ENCODE results near the gene CCK. TPM values are rescaled to one million over a fixed set of nuclear protein-coding genes. Genes with fewer than 3 reads are reported as not detected.

CCK gene
- total RNA-seq, 2 donors from 2014 or later: not detected

GRCh38 chr3:42229266-42229941, 36.6 kb downstream of the CCK start:
- ATAC-seq (replicated peaks in 1 of 2) (no peak), DNase-seq (no peak)
- H3K4me1 Mint-ChIP-seq (ENCODE audit: low read depth): no peaks in the 10 kb centered on the region
- H3K36me3 Mint-ChIP-seq (ENCODE audit: insufficient read depth in 2 of 2): peaks cover 0 to 2% of the 10 kb centered on the region in 2 donors
- no peak overlapping the region for H3K4me3 Mint-ChIP-seq
- peaks cover 6% of the 10 kb centered on the region for H3K27me3 Mint-ChIP-seq (ENCODE audit: low read depth)
- no peak overlapping the region for H3K27ac Mint-ChIP-seq
- H3K9me3 Mint-ChIP-seq: no peaks in the 10 kb centered on the region

- DNase-seq (no peak), ATAC-seq (replicated peaks in 1 of 2) (no peak)
- peaks cover 0 to 2% of the 10 kb centered on the region in 2 donors for H3K36me3 Mint-ChIP-seq (ENCODE audit: insufficient read depth in 2 of 2)
- H3K9me3 Mint-ChIP-seq: no peaks in the 10 kb centered on the region
- H3K4me1 Mint-ChIP-seq (ENCODE audit: low read depth): no peaks in the 10 kb centered on the region
- H3K4me3 Mint-ChIP-seq: no peak overlapping the region
- H3K27ac Mint-ChIP-seq: no peak overlapping the region
- peaks cover under 1% of the 10 kb centered on the region for H3K27me3 Mint-ChIP-seq (ENCODE audit: low read depth)
Observed at GRCh38 chr3:42228796-42229195, 37.2 kb downstream of the CCK start.

- peaks cover 0 to 2% of the 10 kb centered on the region in 2 donors for H3K36me3 Mint-ChIP-seq (ENCODE audit: insufficient read depth in 2 of 2)
- H3K4me1 Mint-ChIP-seq (ENCODE audit: low read depth): no peaks in the 10 kb centered on the region
- no peak for DNase-seq
- H3K9me3 Mint-ChIP-seq: no peaks in the 10 kb centered on the region
- no peak overlapping the region for H3K4me3 Mint-ChIP-seq
- no peak for ATAC-seq (replicated peaks in 1 of 2)
- H3K27me3 Mint-ChIP-seq (ENCODE audit: low read depth): no peaks in the 10 kb centered on the region
- H3K27ac Mint-ChIP-seq: no peak overlapping the region
Observed at GRCh38 chr3:42226470-42227425, 39.2 kb downstream of the CCK start.

GRCh38 chr3:42225486-42226363, 40.3 kb downstream of the CCK start:
- Mint-ChIP-seq H3K27ac (no peak overlapping the region), H3K4me1 (ENCODE audit: low read depth) (no peaks in the 10 kb centered on the region), H3K36me3 (ENCODE audit: insufficient read depth in 2 of 2) (peaks cover 0 to 2% of the 10 kb centered on the region in 2 donors), H3K9me3 (no peaks in the 10 kb centered on the region), H3K27me3 (ENCODE audit: low read depth) (no peaks in the 10 kb centered on the region), H3K4me3 (no peak overlapping the region)
- no peak for DNase-seq
- ATAC-seq (replicated peaks in 1 of 2): no peak

GRCh38 chr3:42224658-42225421, 41.1 kb downstream of the CCK start:
- H3K27me3 Mint-ChIP-seq (ENCODE audit: low read depth): no peaks in the 10 kb centered on the region
- no peak for DNase-seq
- H3K27ac Mint-ChIP-seq: no peak overlapping the region
- no peaks in the 10 kb centered on the region for H3K9me3 Mint-ChIP-seq
- H3K4me1 Mint-ChIP-seq (ENCODE audit: low read depth): no peaks in the 10 kb centered on the region
- no peak for ATAC-seq (replicated peaks in 1 of 2)
- peaks cover 0 to 2% of the 10 kb centered on the region in 2 donors for H3K36me3 Mint-ChIP-seq (ENCODE audit: insufficient read depth in 2 of 2)
- no peak overlapping the region for H3K4me3 Mint-ChIP-seq

GRCh38 chr3:42224178-42224577, 41.8 kb downstream of the CCK start:
- DNase-seq (no peak), ATAC-seq (replicated peaks in 1 of 2) (no peak)
- Mint-ChIP-seq H3K4me3 (no peak overlapping the region), H3K4me1 (ENCODE audit: low read depth) (no peaks in the 10 kb centered on the region), H3K36me3 (ENCODE audit: insufficient read depth in 2 of 2) (peaks cover 0 to 2% of the 10 kb centered on the region in 2 donors), H3K9me3 (no peaks in the 10 kb centered on the region), H3K27me3 (ENCODE audit: low read depth) (no peaks in the 10 kb centered on the region), H3K27ac (no peak overlapping the region)

GRCh38 chr3:42222942-42223693, 42.9 kb downstream of the CCK start:
- no peak overlapping the region for H3K4me3 Mint-ChIP-seq
- H3K27ac Mint-ChIP-seq: no peak overlapping the region
- H3K4me1 Mint-ChIP-seq (ENCODE audit: low read depth): no peaks in the 10 kb centered on the region
- H3K36me3 Mint-ChIP-seq (ENCODE audit: insufficient read depth in 2 of 2): peaks cover 0 to 2% of the 10 kb centered on the region in 2 donors
- DNase-seq (no peak), ATAC-seq (replicated peaks in 1 of 2) (no peak)
- H3K9me3 Mint-ChIP-seq: no peaks in the 10 kb centered on the region
- H3K27me3 Mint-ChIP-seq (ENCODE audit: low read depth): no peaks in the 10 kb centered on the region

- no peaks in the 10 kb centered on the region for H3K36me3 Mint-ChIP-seq (ENCODE audit: insufficient read depth in 2 of 2)
- DNase-seq: no peak
- no peak for ATAC-seq (replicated peaks in 1 of 2)
- H3K4me1 Mint-ChIP-seq (ENCODE audit: low read depth): peaks cover 25% of the 10 kb centered on the region
- no peak overlapping the region for H3K4me3 Mint-ChIP-seq
- H3K9me3 Mint-ChIP-seq: no peaks in the 10 kb centered on the region
- H3K27ac Mint-ChIP-seq: no peak overlapping the region
- H3K27me3 Mint-ChIP-seq (ENCODE audit: low read depth): no peaks in the 10 kb centered on the region
Observed at GRCh38 chr3:42220436-42221121, 45.4 kb downstream of the CCK start.

- ATAC-seq (replicated peaks in 1 of 2) (peak; percentile 32 to 46), DNase-seq (no peak)
- Mint-ChIP-seq H3K9me3 (no peaks in the 10 kb centered on the region), H3K27ac (peak overlapping the region; percentile 75), H3K4me1 (ENCODE audit: low read depth) (peaks cover 53% of the 10 kb centered on the region), H3K27me3 (ENCODE audit: low read depth) (no peaks in the 10 kb centered on the region), H3K36me3 (ENCODE audit: insufficient read depth in 2 of 2) (no peaks in the 10 kb centered on the region), H3K4me3 (peak overlapping the region; percentile 61 to 73)
Observed at GRCh38 chr3:42216931-42217333, 49.1 kb downstream of the CCK start.

GRCh38 chr3:42216302-42216701, 49.7 kb downstream of the CCK start:
- DNase-seq: no peak
- peak overlapping the region; percentile 61 to 73 for H3K4me3 Mint-ChIP-seq
- H3K9me3 Mint-ChIP-seq: no peaks in the 10 kb centered on the region
- peak overlapping the region; percentile 87 for H3K27ac Mint-ChIP-seq
- peak; percentile 69 to 85 for ATAC-seq (replicated peaks in 1 of 2)
- H3K36me3 Mint-ChIP-seq (ENCODE audit: insufficient read depth in 2 of 2): no peaks in the 10 kb centered on the region
- H3K4me1 Mint-ChIP-seq (ENCODE audit: low read depth): peaks cover 53% of the 10 kb centered on the region
- H3K27me3 Mint-ChIP-seq (ENCODE audit: low read depth): no peaks in the 10 kb centered on the region

GRCh38 chr3:42214565-42215283, 51.3 kb downstream of the CCK start:
- no peak for DNase-seq
- no peaks in the 10 kb centered on the region for H3K9me3 Mint-ChIP-seq
- no peaks in the 10 kb centered on the region for H3K36me3 Mint-ChIP-seq (ENCODE audit: insufficient read depth in 2 of 2)
- peaks cover 53% of the 10 kb centered on the region for H3K4me1 Mint-ChIP-seq (ENCODE audit: low read depth)
- no peak overlapping the region for H3K4me3 Mint-ChIP-seq
- ATAC-seq (replicated peaks in 1 of 2): no peak
- H3K27ac Mint-ChIP-seq: no peak overlapping the region
- no peaks in the 10 kb centered on the region for H3K27me3 Mint-ChIP-seq (ENCODE audit: low read depth)

Data from activated T-cell treated with anti-CD3 and anti-CD28 coated beads, Interleukin-2, amount 50 U/mL, for 72 hours (primary cell).